IPS-NIHi7 (cell line): ENCODE measurements around the gene ARHGAP42.
A peak's percentile ranks its signal among the peaks of the same experiment; 100 is the strongest.

Experiments used
- DNase-seq: peaks from one replicate; pipeline ENCODE4 v3.0.0; 2012; ENCODE audit warnings: mixed read lengths; ENCODE audit errors: extremely low spot score

Gene ARHGAP42

DNA sequence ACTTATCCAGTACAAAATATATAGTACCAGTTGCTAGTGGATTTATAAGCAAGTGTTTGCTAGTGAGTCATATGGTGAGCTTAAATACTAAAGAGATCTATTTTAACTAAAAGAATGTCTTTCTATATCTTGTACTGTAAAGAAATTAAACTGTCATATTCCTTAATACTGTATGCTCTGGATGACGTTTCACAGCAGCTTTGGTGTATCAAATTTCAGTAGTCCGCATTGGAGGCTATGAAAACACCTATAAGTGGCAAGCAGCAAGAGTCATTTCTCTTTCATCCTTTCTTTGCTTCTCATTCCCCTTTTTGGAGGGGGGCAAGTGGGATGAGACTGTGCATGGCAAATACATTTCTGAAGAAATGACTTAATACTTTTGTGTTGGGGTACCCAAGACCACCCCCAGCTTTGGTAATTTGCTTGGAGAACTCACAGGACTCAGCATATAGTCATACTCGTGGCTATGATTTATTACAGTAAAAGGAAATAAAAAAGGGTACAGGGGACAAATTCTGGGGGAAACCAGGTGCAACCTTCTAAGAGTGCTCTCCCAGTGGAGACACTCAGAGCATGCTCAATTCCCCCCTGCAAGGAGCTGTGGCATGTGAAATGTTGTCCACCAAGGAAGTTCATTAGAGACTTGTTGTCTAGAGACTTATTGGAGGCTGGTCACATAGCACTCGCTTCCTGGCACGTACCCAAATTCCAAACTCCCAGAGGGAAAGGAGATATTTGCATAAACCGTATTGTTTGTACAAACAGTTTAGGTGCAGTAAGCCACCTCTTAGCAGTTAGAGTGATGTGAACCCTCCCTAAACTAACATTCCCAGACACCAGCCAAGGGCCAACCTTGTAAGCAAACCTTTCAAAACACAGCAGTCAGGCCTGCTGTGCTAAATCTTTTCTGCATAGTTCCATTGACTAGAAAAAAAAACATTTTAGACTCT lies 231.7 kb downstream of the ARHGAP42 start:
- no peak for DNase-seq

- DNase-seq: no peak
Measured at GRCh38 chr11:100920593-100920992, 233.5 kb downstream of the ARHGAP42 start.

DNA sequence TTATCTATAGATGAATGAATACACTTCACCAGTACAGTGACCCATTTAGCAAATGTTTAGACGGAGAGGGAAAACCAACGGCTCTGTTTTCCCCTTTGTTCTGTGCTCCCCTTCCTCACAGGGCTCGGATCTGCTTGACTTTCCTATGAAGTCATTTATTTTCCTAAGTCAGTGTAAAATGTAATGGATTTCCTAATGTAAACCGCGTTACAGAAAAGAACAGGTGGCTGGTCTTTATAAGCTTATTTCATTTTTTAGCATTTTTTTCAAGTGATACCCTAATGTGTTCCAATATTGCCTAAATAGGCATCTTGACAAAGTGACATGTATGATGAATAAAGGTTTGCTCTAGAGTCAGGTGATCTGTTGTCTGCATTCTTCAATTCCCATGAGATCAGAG lies 235.0 kb downstream of the ARHGAP42 start:
- no peak for DNase-seq

DNA sequence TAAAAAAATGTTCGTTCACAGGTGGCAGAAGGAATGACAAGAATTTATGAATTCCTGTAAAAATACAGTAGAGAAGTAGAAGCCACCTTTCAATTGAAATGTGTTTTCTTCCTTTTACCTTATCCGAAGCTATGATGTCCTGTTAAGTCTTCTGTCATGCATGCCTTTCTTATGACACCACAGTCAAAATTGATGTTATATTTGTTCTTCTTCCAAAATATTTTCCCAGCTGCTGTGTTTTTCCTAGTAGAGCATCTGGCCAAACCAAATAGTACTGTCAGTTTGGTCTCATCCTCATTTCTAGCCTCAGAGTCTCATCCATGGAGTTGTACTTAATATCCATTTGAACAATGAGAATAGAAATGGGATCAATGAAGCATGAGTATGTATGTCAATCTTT lies 236.5 kb downstream of the ARHGAP42 start:
- DNase-seq: no peak

GRCh38 chr11:100925935-100926334 lies 238.8 kb downstream of the ARHGAP42 start:
- DNase-seq: no peak

DNA sequence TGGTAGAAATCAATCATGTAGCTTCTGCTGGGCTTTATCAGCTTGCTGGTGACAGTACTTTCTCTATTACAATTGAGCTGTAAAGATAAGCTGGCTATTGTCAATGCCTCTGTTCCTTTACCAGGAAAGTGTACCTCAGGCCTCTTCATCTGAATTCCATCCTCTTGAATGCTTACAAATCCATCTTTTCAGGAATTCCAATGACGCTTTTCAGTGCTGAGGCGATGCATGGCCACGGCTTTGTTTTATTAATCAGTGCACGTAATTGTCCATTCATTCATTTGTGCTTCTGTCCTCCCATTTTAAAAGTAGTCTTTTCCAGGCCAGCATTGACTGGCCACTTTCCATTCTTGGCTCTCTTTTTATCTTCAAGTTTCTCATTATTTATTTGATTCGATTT lies 240.5 kb downstream of the ARHGAP42 start:
- DNase-seq: no peak

DNA sequence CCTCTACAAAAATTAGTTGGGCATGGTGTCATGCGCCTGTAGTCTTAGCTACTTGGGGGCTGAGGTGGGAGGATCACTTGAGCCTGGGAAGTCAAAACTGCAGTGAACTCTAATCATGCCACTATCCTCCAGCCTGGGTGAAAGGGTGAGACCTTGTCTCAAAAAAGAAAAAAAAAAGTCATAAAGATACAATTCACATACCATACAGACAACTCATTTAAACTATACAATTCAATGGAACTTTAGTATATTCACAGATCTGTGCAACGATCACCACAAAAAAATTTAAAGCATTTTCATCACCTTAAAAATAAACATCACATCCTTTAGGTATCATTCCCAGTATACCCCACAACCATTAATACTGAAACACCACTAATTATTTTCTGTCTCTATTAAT lies 241.3 kb downstream of the ARHGAP42 start:
- no peak for DNase-seq

GRCh38 chr11:100929377-100929776 lies 242.3 kb downstream of the ARHGAP42 start:
- DNase-seq: no peak

DNA sequence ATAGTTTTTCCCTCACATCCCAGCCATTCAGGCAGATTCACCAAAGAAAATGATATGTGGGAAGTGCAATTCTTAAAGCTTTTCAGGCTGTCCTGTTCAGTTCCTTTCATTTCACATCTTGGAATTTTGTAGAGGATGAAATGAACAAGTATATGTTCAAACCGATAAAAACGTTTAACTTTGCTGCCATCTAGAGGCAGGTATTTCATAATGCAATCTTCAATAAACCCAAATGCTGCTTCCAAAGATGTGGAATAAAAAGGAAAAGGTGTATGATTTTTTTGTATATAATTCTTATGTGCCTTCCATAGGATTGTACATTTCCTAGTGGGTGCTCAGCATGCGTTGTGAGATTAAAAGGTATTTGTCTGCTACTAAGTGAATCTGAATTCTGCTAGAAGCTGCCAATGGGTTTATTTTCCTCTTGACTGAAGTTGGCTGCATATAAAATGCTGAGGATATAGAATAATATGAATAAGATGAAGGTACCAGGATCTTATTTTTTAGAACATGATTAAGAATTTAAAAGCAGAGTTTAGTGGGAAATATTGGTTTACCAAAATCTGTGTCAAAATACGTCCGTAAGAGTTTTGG lies 243.2 kb downstream of the ARHGAP42 start:
- peak; percentile 30 for DNase-seq

- peak; percentile 16 for DNase-seq
Measured at GRCh38 chr11:100932474-100933100, 245.5 kb downstream of the ARHGAP42 start.

DNA sequence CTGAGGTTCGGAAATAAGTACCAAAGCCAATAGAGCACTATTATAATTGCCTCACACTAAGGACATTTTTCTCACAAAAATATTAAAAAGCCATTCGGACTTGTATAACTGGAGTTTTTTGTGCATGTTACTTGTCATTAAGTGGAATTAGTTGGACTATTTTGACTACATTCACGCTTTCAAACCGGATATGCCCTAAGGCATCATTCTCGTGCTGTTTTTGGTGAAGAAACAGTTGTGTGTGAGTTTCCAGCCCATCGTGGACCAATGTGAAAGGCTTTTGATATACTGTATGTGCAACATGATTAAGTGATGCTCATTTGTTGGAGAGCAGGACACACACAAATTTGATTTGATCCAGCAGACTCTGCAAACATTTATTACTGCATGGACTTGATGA lies 249.7 kb downstream of the ARHGAP42 start:
- no peak for DNase-seq

DNA sequence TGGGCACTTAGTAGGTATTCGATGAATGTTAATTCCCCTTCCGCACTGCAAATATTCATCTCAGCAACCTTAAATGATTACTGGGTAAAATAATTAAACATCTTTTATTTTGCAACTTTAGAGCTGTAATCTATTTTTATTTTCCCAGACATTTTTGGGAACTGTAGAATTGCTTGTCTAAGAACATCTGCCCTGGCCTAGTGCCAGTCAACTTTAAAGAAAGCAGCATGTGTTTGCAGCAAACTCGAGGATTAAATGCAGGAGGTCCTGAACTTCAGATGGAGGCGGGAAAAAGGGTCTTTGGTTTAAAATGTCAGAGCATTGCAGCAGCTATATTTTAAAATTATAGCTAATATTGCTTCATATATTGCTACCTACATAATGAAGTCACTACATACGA lies 252.5 kb downstream of the ARHGAP42 start:
- no peak for DNase-seq

DNA sequence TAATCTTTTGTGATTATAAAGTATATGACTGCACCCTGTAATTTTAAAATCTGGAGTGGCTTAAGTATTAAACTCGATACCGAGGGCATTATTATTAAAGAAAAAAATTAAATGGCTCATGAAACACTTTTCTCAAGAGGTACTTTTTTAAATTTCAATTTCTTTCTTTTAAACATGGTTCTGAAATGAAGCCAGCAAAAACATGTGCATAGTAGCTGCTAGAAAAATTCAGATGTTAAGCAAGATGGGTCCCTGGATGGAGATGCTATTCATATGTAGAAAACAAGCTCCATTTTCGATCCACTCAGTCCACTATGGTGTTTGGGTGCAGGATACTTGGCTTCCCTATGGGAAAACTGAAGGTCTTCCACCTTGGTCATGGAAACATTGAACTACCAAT lies 253.0 kb downstream of the ARHGAP42 start:
- DNase-seq: no peak

GRCh38 chr11:100941033-100941432 lies 253.9 kb downstream of the ARHGAP42 start:
- DNase-seq: no peak

GRCh38 chr11:100942016-100942415 lies 254.9 kb downstream of the ARHGAP42 start:
- no peak for DNase-seq

GRCh38 chr11:100948936-100949335 lies 261.8 kb downstream of the ARHGAP42 start:
- no peak for DNase-seq

GRCh38 chr11:100949443-100949842 lies 262.4 kb downstream of the ARHGAP42 start:
- DNase-seq: no peak

GRCh38 chr11:100955318-100955717 lies 268.2 kb downstream of the ARHGAP42 start:
- DNase-seq: no peak

GRCh38 chr11:100956351-100956750 lies 269.3 kb downstream of the ARHGAP42 start:
- DNase-seq: no peak

GRCh38 chr11:100957499-100957898 lies 270.4 kb downstream of the ARHGAP42 start:
- no peak for DNase-seq

DNA sequence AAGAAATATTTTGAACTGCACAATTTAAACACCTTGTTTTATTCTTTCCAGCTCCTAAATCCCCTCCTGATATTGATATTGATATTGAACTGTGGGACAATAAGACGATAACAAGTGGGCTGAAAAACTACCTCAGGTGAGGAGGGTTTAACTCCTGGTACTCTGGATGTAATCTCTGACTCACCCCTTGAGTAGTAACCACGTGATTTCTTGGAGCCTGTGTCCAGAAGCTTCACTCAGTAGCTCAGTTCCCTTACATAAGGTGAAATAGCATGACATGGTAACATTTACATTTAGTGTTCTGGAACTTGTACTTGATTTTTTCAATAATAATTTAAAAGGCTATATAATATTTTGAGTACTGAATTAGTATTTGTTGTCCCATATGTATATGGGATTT lies 274.5 kb downstream of the ARHGAP42 start:
- no peak for DNase-seq

- no peak for DNase-seq
Measured at GRCh38 chr11:100963375-100963774, 276.3 kb downstream of the ARHGAP42 start.

GRCh38 chr11:100964435-100964834 lies 277.3 kb downstream of the ARHGAP42 start:
- DNase-seq: no peak
